COLO829 (cell line): ENCODE measurements around the gene DALRD3.

ENCODE experiments used
- DNase-seq: peaks from one replicate; pipeline ENCODE4 v3.0.0; 2012; ENCODE audit warnings: low spot score

DALRD3 gene

GRCh38 chr3:48974076-48974864 lies 44.1 kb downstream of the DALRD3 start:
- DNase-seq: no peak

GRCh38 chr3:48970586-48970985 lies 47.8 kb downstream of the DALRD3 start:
- DNase-seq: no peak

DNA sequence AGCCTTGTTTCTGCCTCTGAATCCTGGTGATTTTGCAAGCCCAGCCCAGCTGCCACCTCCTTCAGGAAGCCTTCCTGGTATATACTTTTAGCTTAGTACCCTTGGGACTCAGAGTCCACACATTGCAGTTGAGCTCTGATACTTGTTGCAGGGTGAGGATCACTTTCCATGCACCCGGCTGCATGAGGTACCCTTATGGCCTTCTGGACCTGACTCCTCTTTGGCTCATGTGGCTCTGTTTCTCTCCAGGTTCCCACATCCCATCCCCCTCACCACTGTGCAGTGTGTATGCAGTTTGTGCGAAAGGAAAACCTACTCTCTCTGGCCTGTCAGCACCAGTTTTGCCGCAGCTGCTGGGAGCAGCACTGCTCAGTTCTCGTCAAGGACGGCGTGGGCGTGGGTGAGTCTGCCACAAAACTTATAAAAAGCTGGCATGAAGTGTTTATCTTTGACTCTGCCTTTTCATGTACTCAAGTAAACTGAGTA lies 51.5 kb downstream of the DALRD3 start:
- DNase-seq: no peak

DNA sequence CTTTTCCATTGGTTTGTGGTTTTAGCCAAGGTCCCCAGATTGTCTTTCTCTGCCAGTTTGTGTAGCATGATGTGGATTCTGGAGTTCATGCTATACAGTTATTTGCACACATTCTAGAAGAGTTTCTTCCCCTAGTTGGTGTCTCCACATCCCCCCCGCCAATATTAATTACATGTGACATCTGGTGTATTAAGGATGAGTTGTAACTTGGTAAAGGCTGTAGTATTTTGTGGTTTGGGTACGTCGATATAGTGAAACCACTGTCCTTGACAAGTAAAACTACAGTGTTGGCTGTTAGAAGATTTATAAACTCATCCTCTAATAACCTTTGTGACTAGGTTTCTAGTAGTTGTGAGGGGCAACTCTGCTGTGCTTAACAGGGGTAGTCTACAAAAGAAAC lies 52.0 kb downstream of the DALRD3 start:
- no peak for DNase-seq
